ENCODE measurements around the gene SDCBP2. TPM values are rescaled to one million over a fixed set of nuclear protein-coding genes. Genes with fewer than 3 reads are reported as not detected.

The SDCBP2 gene
- total and polyA plus RNA-seq, 5 donors from 2014 or later = 1.2 to 4.3 (median 3.0) TPM

DNA sequence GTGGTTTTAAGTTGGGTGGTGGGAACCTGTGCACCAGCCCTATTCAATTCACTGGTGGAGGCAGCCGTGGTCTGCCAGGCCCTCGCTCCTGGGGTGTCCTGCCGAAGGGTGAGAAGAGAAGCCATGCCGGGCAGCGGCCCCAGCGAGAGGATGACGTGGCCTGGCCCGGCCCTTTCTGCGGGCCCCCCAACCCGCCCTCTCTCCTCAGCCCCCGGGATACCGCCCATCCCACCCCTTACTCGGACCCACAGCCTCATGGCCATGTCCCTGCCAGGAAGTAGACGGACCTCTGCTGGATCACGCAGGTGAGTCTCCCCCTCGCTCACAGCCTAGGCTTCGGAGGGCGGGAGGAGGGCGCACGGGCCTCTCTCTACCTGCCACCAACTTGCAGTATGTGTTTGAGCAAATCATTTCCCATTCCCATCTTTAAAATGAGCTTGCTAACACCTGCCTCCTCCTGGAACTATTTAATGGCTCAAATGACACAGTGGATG is 32.8 kb downstream of the SDCBP2 start:
- no peak for ATAC-seq (ENCODE audit: low read depth in 2 of 2)
- peaks cover 6% of the 10 kb centered on the region for H3K36me3 ChIP-seq (ENCODE audit: control insufficient read depth, insufficient read depth, low read length)
- no peaks in the 10 kb centered on the region for H3K27me3 ChIP-seq (ENCODE audit: control insufficient read depth, insufficient read depth, low read length)
- Mint-ChIP-seq H3K27me3 (no peaks in the 10 kb centered on the region), H3K4me1 (peaks cover 0 to 37% (median 10%) of the 10 kb centered on the region in 4 donors), H3K4me3 (no peak overlapping the region), H3K27ac (peak overlapping the region in 1 of 3 donors; percentile 25), H3K36me3 (peaks cover 15% of the 10 kb centered on the region), H3K9me3 (no peaks in the 10 kb centered on the region)
- DNase-seq = no peak
- peaks cover 14% of the 10 kb centered on the region for H3K4me1 ChIP-seq (ENCODE audit: control insufficient read depth, insufficient read depth, low read length, poor library complexity, severe bottlenecking)
- no peaks in the 10 kb centered on the region for H3K9me3 ChIP-seq (ENCODE audit: control insufficient read depth in 2 of 2, low read length in 2 of 2)
- no peak overlapping the region for H3K27ac ChIP-seq (ENCODE audit: insufficient read depth, low read length, poor library complexity, severe bottlenecking)
- H3K4me3 ChIP-seq (ENCODE audit: low read depth, low read length) = no peak overlapping the region

DNA sequence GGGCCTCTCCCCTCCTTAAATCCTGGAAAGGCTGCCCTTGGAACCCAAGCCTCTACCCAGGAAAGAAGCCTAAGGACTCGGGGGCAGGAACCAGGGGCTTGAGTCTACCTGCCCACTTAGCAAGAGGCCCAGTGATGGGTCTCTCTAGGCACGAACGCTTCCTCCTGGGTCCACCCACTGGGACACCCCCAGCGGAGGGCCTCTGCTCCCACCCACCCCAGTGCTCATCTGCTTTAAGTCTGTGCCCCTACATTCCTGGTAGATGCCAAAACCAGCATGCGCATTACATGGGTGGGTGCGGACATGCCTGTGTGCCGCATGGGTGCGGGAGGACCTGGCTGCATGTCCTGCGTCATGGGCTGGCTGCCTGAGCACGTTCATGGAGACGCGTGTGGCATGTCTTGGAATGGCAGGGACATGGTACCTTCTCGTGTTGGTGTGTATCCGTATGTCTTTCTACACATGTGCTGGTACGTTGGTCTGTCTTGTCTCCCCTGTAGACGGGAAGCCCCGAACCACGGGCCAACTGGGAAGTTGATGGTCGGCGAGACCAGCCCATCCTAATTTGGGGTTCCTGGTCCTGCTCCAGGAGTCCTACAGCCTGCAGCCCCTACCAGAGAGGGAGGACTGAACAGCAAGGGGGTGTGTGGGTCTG is 33.5 kb downstream of the SDCBP2 start:
- Mint-ChIP-seq H3K27me3 (no peaks in the 10 kb centered on the region), H3K4me3 (no peak overlapping the region), H3K9me3 (no peaks in the 10 kb centered on the region), H3K27ac (peak overlapping the region in 1 of 3 donors; percentile 25), H3K36me3 (peaks cover 13% of the 10 kb centered on the region), H3K4me1 (peaks cover 0 to 32% (median 7%) of the 10 kb centered on the region in 4 donors)
- DNase-seq (no peak), ATAC-seq (ENCODE audit: low read depth in 2 of 2) (no peak)
- Histone ChIP-seq H3K27me3 (ENCODE audit: control insufficient read depth, insufficient read depth, low read length) (no peaks in the 10 kb centered on the region), H3K4me3 (ENCODE audit: low read depth, low read length) (no peak overlapping the region), H3K9me3 (ENCODE audit: control insufficient read depth in 2 of 2, low read length in 2 of 2) (no peaks in the 10 kb centered on the region), H3K27ac (ENCODE audit: insufficient read depth, low read length, poor library complexity, severe bottlenecking) (no peak overlapping the region), H3K4me1 (ENCODE audit: control insufficient read depth, insufficient read depth, low read length, poor library complexity, severe bottlenecking) (peaks cover 7% of the 10 kb centered on the region), H3K36me3 (ENCODE audit: control insufficient read depth, insufficient read depth, low read length) (peaks cover 6% of the 10 kb centered on the region)

DNA sequence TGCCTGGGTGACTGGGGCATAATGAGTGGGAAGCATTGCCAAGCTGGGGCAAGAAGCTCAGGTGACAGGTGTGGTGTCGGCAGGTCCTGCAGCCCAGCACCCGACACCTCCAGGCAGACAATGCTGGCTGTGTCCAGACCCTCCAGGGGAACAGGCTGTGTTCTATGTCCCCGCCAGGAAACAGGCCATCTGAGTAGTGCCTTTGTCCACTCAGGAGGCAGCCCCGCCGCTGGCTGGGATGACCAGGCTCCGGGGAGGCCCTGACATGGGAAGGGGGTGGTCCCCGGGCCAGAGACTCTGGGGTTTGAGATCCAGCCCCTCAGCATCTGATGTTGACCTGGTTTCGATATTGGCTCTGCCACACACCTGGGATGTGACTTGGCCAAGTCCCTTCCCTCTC is 34.4 kb downstream of the SDCBP2 start:
- DNase-seq (no peak), ATAC-seq (ENCODE audit: low read depth in 2 of 2) (no peak)
- Histone ChIP-seq H3K9me3 (ENCODE audit: control insufficient read depth in 2 of 2, low read length in 2 of 2) (no peaks in the 10 kb centered on the region), H3K4me3 (ENCODE audit: low read depth, low read length) (no peak overlapping the region), H3K36me3 (ENCODE audit: control insufficient read depth, insufficient read depth, low read length) (peaks cover 6% of the 10 kb centered on the region), H3K4me1 (ENCODE audit: control insufficient read depth, insufficient read depth, low read length, poor library complexity, severe bottlenecking) (no peaks in the 10 kb centered on the region), H3K27me3 (ENCODE audit: control insufficient read depth, insufficient read depth, low read length) (no peaks in the 10 kb centered on the region), H3K27ac (ENCODE audit: insufficient read depth, low read length, poor library complexity, severe bottlenecking) (no peak overlapping the region)
- H3K27ac Mint-ChIP-seq = peak overlapping the region in 1 of 3 donors; percentile 29
- H3K4me1 Mint-ChIP-seq = peaks cover 0 to 26% (median 8%) of the 10 kb centered on the region in 4 donors
- H3K27me3 Mint-ChIP-seq = no peaks in the 10 kb centered on the region
- no peaks in the 10 kb centered on the region for H3K9me3 Mint-ChIP-seq
- H3K36me3 Mint-ChIP-seq = peaks cover 14% of the 10 kb centered on the region
- H3K4me3 Mint-ChIP-seq = no peak overlapping the region

DNA sequence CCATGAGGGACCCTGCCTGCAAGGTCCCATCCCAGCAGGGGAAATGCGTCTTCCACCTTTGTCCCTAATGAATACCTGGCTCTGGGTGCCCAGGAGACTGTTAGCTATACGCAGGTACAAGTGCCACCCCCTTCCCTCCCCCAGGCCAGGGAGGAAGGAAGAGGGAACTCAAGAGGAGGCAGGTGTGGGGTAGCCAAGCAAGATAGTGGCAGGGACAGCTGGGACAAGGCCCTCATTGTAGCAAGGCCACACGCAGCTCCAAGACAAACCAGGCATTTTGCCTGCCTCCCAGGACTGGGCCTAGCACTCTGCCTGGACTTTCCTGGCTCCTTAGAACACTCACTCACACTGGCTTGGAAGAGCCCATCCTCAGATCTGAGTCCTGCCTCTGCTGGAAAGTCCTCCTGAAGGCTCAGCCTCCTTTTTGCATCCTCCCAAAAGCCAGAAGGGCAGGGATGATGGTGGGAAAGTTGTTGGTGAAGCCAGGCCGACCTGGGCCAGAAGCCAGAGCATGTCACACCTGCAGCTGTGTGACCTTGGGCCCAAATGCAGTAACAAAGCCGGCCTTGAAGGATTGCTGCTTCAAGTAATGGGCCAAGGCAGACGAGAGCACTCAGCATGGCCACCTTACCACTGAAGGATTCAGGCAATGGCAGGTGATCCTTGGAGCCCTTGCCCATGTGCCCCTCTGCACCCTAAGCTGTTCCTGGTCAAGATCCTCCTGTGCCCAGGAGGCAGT is 35.1 kb downstream of the SDCBP2 start:
- Mint-ChIP-seq H3K36me3 (peaks cover 11% of the 10 kb centered on the region), H3K27me3 (no peaks in the 10 kb centered on the region), H3K4me1 (peaks cover 0 to 21% (median 6%) of the 10 kb centered on the region in 4 donors), H3K4me3 (no peak overlapping the region), H3K9me3 (no peaks in the 10 kb centered on the region), H3K27ac (no peak overlapping the region)
- DNase-seq (no peak), ATAC-seq (ENCODE audit: low read depth in 2 of 2) (no peak)
- H3K9me3 ChIP-seq (ENCODE audit: control insufficient read depth in 2 of 2, low read length in 2 of 2) = no peaks in the 10 kb centered on the region
- no peak overlapping the region for H3K27ac ChIP-seq (ENCODE audit: insufficient read depth, low read length, poor library complexity, severe bottlenecking)
- H3K27me3 ChIP-seq (ENCODE audit: control insufficient read depth, insufficient read depth, low read length) = no peaks in the 10 kb centered on the region
- H3K36me3 ChIP-seq (ENCODE audit: control insufficient read depth, insufficient read depth, low read length) = no peaks in the 10 kb centered on the region
- H3K4me1 ChIP-seq (ENCODE audit: control insufficient read depth, insufficient read depth, low read length, poor library complexity, severe bottlenecking) = no peaks in the 10 kb centered on the region
- no peak overlapping the region for H3K4me3 ChIP-seq (ENCODE audit: low read depth, low read length)

DNA sequence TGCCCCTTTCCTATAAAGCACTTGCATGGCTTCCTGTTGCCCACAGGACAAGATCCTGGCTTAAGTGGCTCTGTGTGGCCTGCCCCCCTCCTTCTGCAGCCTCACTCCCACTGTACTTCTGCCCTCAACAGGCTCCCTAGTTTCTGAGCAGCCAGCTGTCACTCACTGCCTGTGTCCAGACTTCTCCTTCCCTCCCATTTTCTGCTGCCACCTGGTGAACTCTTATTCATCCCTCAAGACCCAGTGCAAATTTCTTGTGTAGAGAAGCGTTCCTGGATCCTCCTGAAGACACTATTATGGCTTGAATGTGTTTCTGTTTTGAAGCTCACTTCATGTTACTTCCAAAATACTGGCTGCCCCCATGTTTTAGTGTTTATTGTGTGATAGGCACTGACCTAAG is 36.3 kb downstream of the SDCBP2 start:
- Mint-ChIP-seq H3K27me3 (no peaks in the 10 kb centered on the region), H3K4me3 (no peak overlapping the region), H3K27ac (peak overlapping the region; percentile 48 to 78 (median 63)), H3K36me3 (peaks cover 7% of the 10 kb centered on the region), H3K9me3 (no peaks in the 10 kb centered on the region), H3K4me1 (peaks cover under 1 to 22% (median 6%) of the 10 kb centered on the region in 4 donors)
- no peaks in the 10 kb centered on the region for H3K4me1 ChIP-seq (ENCODE audit: control insufficient read depth, insufficient read depth, low read length, poor library complexity, severe bottlenecking)
- no peaks in the 10 kb centered on the region for H3K9me3 ChIP-seq (ENCODE audit: control insufficient read depth in 2 of 2, low read length in 2 of 2)
- DNase-seq (no peak), ATAC-seq (ENCODE audit: low read depth in 2 of 2) (no peak)
- H3K27me3 ChIP-seq (ENCODE audit: control insufficient read depth, insufficient read depth, low read length) = no peaks in the 10 kb centered on the region
- H3K27ac ChIP-seq (ENCODE audit: insufficient read depth, low read length, poor library complexity, severe bottlenecking) = no peak overlapping the region
- no peak overlapping the region for H3K4me3 ChIP-seq (ENCODE audit: low read depth, low read length)
- no peaks in the 10 kb centered on the region for H3K36me3 ChIP-seq (ENCODE audit: control insufficient read depth, insufficient read depth, low read length)

DNA sequence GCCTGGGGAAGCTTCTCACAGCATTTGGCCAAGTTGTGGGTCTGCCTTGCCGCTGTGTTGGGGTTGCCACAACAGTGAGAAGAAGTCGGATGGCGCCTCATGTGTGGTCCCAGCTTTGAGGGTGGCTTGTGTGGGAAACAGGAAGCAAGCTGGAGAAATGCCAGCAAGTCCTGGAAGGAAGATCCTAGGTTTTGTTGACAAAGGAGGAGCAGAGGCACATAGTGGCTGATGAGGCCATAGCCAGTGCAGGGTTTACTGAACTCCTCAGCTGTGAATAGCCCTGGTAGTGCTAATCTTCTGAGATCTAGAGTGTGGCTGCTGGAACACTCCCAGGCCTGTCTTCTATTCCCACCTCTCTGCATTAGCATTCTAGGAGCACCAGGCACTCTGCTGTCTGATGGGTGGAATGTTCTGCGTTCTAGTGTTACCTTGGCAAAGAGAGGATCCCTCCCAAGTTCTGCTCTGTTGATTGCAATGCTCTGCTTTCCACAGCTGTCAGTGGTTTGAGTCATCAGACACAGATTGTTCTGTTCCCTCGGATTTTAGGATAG is 37.7 kb downstream of the SDCBP2 start:
- H3K27me3 Mint-ChIP-seq = no peaks in the 10 kb centered on the region
- H3K27me3 ChIP-seq (ENCODE audit: control insufficient read depth, insufficient read depth, low read length) = no peaks in the 10 kb centered on the region
- no peak overlapping the region for H3K4me3 Mint-ChIP-seq
- H3K4me3 ChIP-seq (ENCODE audit: low read depth, low read length) = no peak overlapping the region
- H3K27ac ChIP-seq (ENCODE audit: insufficient read depth, low read length, poor library complexity, severe bottlenecking) = no peak overlapping the region
- no peaks in the 10 kb centered on the region for H3K36me3 ChIP-seq (ENCODE audit: control insufficient read depth, insufficient read depth, low read length)
- H3K27ac Mint-ChIP-seq = peak overlapping the region in 2 of 3 donors; percentile 10 to 11
- no peaks in the 10 kb centered on the region for H3K9me3 Mint-ChIP-seq
- ATAC-seq (ENCODE audit: low read depth in 2 of 2) (no peak), DNase-seq (no peak)
- peaks cover 11% of the 10 kb centered on the region for H3K4me1 ChIP-seq (ENCODE audit: control insufficient read depth, insufficient read depth, low read length, poor library complexity, severe bottlenecking)
- H3K9me3 ChIP-seq (ENCODE audit: control insufficient read depth in 2 of 2, low read length in 2 of 2) = no peaks in the 10 kb centered on the region
- peaks cover 11 to 36% (median 19%) of the 10 kb centered on the region in 4 donors for H3K4me1 Mint-ChIP-seq
- H3K36me3 Mint-ChIP-seq = peaks cover 11% of the 10 kb centered on the region

DNA sequence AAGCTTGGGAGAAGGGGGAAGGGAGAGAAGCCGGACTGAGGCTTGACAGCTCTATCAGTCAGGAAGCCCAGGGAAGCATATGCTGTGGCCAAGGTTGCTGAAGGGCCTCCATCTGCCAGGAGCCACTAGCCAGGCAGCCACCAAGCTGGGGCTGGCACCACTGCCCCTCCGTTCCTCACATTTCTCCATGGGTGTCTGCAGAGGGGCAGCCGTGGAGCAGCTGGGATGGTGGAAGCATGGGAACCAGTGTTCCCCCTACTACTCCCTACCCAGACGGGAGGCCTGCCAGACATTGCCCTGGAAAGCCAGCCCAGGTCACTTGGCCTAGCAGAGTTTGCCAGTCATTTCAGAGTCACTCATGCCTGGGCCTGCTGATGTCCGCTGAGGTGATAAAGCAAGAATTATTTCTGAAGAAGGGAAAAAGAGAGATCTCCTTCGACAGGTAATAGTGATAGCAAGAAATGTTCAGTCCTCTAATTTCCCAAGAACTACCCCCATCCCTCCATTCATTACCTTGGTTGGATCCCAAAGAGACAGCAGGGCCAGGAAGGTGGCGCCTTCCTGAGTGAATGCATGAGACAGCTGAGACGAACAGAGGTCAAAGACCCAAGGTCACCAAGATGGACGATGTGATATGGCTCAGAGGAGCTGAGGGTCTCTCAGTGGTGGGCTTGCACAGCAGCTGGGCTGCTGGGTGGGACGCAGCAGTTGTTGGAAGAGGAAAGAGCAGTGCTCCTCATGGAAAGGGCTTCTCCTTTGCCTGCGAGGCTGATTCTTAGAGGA is 41.0 kb downstream of the SDCBP2 start:
- Histone ChIP-seq H3K4me1 (ENCODE audit: control insufficient read depth, insufficient read depth, low read length, poor library complexity, severe bottlenecking) (peaks cover 16% of the 10 kb centered on the region), H3K4me3 (ENCODE audit: low read depth, low read length) (no peak overlapping the region), H3K36me3 (ENCODE audit: control insufficient read depth, insufficient read depth, low read length) (no peaks in the 10 kb centered on the region), H3K27me3 (ENCODE audit: control insufficient read depth, insufficient read depth, low read length) (no peaks in the 10 kb centered on the region), H3K9me3 (ENCODE audit: control insufficient read depth in 2 of 2, low read length in 2 of 2) (no peaks in the 10 kb centered on the region), H3K27ac (ENCODE audit: insufficient read depth, low read length, poor library complexity, severe bottlenecking) (no peak overlapping the region)
- DNase-seq (no peak), ATAC-seq (ENCODE audit: low read depth in 2 of 2) (no peak)
- Mint-ChIP-seq H3K9me3 (no peaks in the 10 kb centered on the region), H3K4me1 (peaks cover 18 to 62% (median 37%) of the 10 kb centered on the region in 4 donors), H3K27ac (peak overlapping the region in 2 of 3 donors; percentile 90 to 91), H3K4me3 (peak overlapping the region in 1 of 4 donors; percentile 84), H3K27me3 (no peaks in the 10 kb centered on the region), H3K36me3 (peaks cover 22% of the 10 kb centered on the region)
